ENCODE results near the gene KLK10. TPM values are rescaled to one million over a fixed set of nuclear protein-coding genes. Genes with fewer than 3 reads are reported as not detected.

The KLK10 gene
- total RNA-seq, 2 experiments from 2014 or later: not detected

- no peak for DNase-seq
- H3K4me3 Mint-ChIP-seq: no peak within 1 kb of the TSS
- H3K4me1 Mint-ChIP-seq (ENCODE audit: low read depth): no peaks in the 10 kb centered on the region
- intact Hi-C loops (cut with micrococcal nuclease): no loop called here
- CTCF ChIA-PET: no interaction called here
- no peak within 1 kb of the TSS for H3K27ac Mint-ChIP-seq
- peaks cover 36% of the 10 kb centered on the region for H3K27me3 Mint-ChIP-seq (ENCODE audit: low read depth)
- H3K9me3 Mint-ChIP-seq: no peaks in the 10 kb centered on the region
- no peaks in the 10 kb centered on the region for H3K36me3 Mint-ChIP-seq (ENCODE audit: low read depth)
Measured at GRCh38 chr19:50969413-50969760, 50.1 kb downstream of the KLK10 start, which contains the start of gene KLK6. Gene KLK6, minus strand, starts transcription at chr19:50969591. Its CDS starts 1,487 bp downstream, at chr19:50968104.

DNA sequence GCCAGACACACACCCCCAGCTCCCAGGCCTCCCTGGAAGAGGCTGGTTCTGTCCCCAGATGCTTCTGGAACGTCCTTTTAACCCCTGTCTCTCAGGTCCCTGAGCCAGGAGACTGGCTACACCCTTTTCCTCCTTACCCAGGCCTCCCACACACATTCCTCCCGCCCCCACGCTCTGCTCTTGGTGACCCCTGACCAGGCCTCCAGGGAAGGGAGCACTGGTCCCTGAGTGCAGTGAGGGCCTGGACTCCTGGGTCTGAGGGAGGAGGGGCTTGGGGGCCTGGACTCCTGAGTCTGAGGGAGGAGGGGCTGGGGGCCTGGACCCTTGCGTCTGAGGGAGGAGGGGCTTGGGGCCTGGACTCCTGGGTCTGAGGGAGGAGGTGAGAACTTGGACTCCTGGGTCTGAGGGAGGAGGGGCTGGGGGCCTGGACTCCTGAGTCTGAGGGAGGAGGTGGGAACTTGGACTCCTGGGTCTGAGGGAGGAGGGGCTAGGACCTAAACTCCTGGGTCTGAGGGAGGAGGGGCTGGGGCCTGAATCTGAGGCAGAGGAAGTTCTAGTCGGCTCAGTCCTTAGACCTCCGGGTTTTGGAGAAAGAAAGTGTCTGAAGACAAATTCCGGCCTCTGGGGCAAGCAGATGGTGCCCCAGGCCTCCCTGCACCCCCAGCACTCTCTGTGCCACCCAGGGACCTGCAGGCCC is 50.6 kb downstream of the KLK10 start:
- Mint-ChIP-seq H3K27me3 (ENCODE audit: low read depth) (peaks cover 37% of the 10 kb centered on the region), H3K4me3 (no peak overlapping the region), H3K27ac (no peak overlapping the region), H3K36me3 (ENCODE audit: low read depth) (no peaks in the 10 kb centered on the region), H3K4me1 (ENCODE audit: low read depth) (no peaks in the 10 kb centered on the region), H3K9me3 (no peaks in the 10 kb centered on the region)
- intact Hi-C loops (cut with micrococcal nuclease): no loop called here
- DNase-seq: no peak
- CTCF ChIA-PET: no interaction called here

- no peaks in the 10 kb centered on the region for H3K36me3 Mint-ChIP-seq (ENCODE audit: low read depth)
- no peaks in the 10 kb centered on the region for H3K4me1 Mint-ChIP-seq (ENCODE audit: low read depth)
- intact Hi-C loops (cut with micrococcal nuclease): no loop called here
- H3K27me3 Mint-ChIP-seq (ENCODE audit: low read depth): peaks cover 41% of the 10 kb centered on the region
- CTCF ChIA-PET: no interaction called here
- H3K9me3 Mint-ChIP-seq: no peaks in the 10 kb centered on the region
- H3K27ac Mint-ChIP-seq: no peak overlapping the region
- DNase-seq: no peak
- no peak overlapping the region for H3K4me3 Mint-ChIP-seq
Measured at GRCh38 chr19:50967929-50968715, 51.4 kb downstream of the KLK10 start.

DNA sequence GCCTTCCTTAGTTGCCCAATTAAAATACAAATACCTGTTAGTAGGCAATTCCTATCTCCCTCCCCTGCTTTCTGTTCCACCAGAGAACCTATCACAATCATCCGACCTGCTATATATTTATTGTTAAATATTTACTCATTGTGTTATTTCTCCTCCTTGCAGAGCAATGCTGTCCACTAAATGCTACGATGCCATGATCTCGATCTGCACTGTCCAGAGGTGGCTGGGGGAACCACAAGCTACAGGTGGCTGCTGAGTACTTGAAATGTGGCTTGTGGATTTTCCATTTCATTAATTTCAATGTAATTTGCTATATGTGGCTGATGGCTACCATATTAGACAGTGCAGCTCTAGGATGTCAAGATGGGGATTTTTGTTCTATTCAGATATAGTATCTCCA is 55.2 kb downstream of the KLK10 start:
- no peak for DNase-seq
- Mint-ChIP-seq H3K9me3 (peaks cover 6% of the 10 kb centered on the region), H3K36me3 (ENCODE audit: low read depth) (no peaks in the 10 kb centered on the region), H3K27me3 (ENCODE audit: low read depth) (peaks cover 33% of the 10 kb centered on the region), H3K27ac (no peak overlapping the region), H3K4me1 (ENCODE audit: low read depth) (no peaks in the 10 kb centered on the region), H3K4me3 (no peak overlapping the region)
- CTCF ChIA-PET: no interaction called here
- intact Hi-C loops (cut with micrococcal nuclease): no loop called here

DNA sequence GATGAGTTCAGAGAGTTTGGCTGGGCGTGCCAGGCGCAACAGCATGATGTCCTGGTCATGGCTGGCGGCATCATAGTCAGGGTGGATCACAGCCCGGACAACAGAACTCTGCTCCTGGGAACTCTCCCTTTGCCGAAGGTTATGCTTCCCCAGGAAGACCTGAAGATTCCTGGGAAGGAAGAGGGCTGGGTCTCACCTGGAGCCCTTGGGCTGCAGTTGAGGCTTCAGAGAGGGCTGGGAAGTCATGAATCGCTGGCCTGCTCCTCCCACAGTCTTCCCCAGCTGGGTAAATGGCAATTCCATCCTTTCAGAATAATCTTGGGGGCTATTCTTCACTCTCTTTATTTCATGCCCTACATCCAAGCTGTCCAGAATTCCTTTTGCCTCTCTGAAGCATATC is 56.1 kb downstream of the KLK10 start:
- Mint-ChIP-seq H3K9me3 (peaks cover 6% of the 10 kb centered on the region), H3K27ac (no peak overlapping the region), H3K4me1 (ENCODE audit: low read depth) (no peaks in the 10 kb centered on the region), H3K36me3 (ENCODE audit: low read depth) (no peaks in the 10 kb centered on the region), H3K27me3 (ENCODE audit: low read depth) (peaks cover 36% of the 10 kb centered on the region), H3K4me3 (no peak overlapping the region)
- CTCF ChIA-PET: no interaction called here
- intact Hi-C loops (cut with micrococcal nuclease): no loop called here
- no peak for DNase-seq

Other genes with a start within 250 kb of the KLK10 start
- not detected for gene GPR32, start 249.2 kb downstream of the KLK10 start, total RNA-seq
- not detected for gene ACP4, start 229.3 kb downstream of the KLK10 start, total RNA-seq
- gene KLK1, start 195.9 kb downstream of the KLK10 start, total RNA-seq: 1 to 10 TPM in 1 of 2 experiments, under 1 TPM in 1; 0.79 to 1.1 TPM
- gene KLK15, start 186.1 kb downstream of the KLK10 start, total RNA-seq: not detected
- gene KLK3, start 164.8 kb downstream of the KLK10 start, total RNA-seq: not detected
- gene KLK2, start 146.3 kb downstream of the KLK10 start, total RNA-seq: not detected
- not detected for gene KLK4, start 108.3 kb downstream of the KLK10 start, total RNA-seq
- not detected for gene KLK5, start 66.7 kb downstream of the KLK10 start, total RNA-seq
- gene KLK6, start 50.1 kb downstream of the KLK10 start, total RNA-seq: not detected
- gene KLK7, start 35.8 kb downstream of the KLK10 start, total RNA-seq: not detected
- not detected for gene KLK8, start 18.1 kb downstream of the KLK10 start, total RNA-seq
- not detected for gene KLK11, start 6.9 kb upstream of the KLK10 start, total RNA-seq
- not detected for gene KLK12, start 15.3 kb upstream of the KLK10 start, total RNA-seq
- not detected for gene KLK13, start 45.4 kb upstream of the KLK10 start, total RNA-seq
- under 1 TPM; 0.69 to 0.79 TPM for gene KLK14, start 63.2 kb upstream of the KLK10 start, total RNA-seq
- gene CTU1, start 88.7 kb upstream of the KLK10 start, total RNA-seq: 1 to 10 TPM; 9.2 to 9.9 TPM
- gene SIGLEC9, start 105.2 kb upstream of the KLK10 start, total RNA-seq: 1 to 10 TPM; 1.7 to 1.9 TPM
- gene SIGLEC7, start 122.6 kb upstream of the KLK10 start, total RNA-seq: not detected
- gene CD33, start 205.4 kb upstream of the KLK10 start, total RNA-seq: 1 to 10 TPM in 1 of 2 experiments, under 1 TPM in 1; 0.69 to 1.1 TPM
- not detected for gene SIGLECL1, start 231.4 kb upstream of the KLK10 start, total RNA-seq